ENCODE data around the gene FARS2.

The FARS2 gene

GRCh38 chr6:5745081-5745480 is 483.8 kb downstream of the FARS2 start:
- in situ Hi-C loops (cut with MboI; ENCODE audit: low sequenced_read_pairs) = no loop called here

GRCh38 chr6:5746053-5746758 is 484.9 kb downstream of the FARS2 start:
- in situ Hi-C loops (cut with MboI; ENCODE audit: low sequenced_read_pairs) = no loop called here

- in situ Hi-C loops (cut with MboI; ENCODE audit: low sequenced_read_pairs) = no loop called here
These were observed 485.4 kb downstream of the FARS2 start for GRCh38 chr6:5746759-5747130.

- in situ Hi-C loops (cut with MboI; ENCODE audit: low sequenced_read_pairs) = no loop called here
These were observed 486.1 kb downstream of the FARS2 start for GRCh38 chr6:5747379-5747778.

GRCh38 chr6:5749016-5749650 is 487.8 kb downstream of the FARS2 start:
- in situ Hi-C loops (cut with MboI; ENCODE audit: low sequenced_read_pairs) = no loop called here

GRCh38 chr6:5749651-5750215 is 488.4 kb downstream of the FARS2 start:
- in situ Hi-C loops (cut with MboI; ENCODE audit: low sequenced_read_pairs) = no loop called here

GRCh38 chr6:5751525-5752390 is 490.4 kb downstream of the FARS2 start:
- in situ Hi-C loops (cut with MboI; ENCODE audit: low sequenced_read_pairs) = no loop called here

- in situ Hi-C loops (cut with MboI; ENCODE audit: low sequenced_read_pairs) = no loop called here
These were observed 491.0 kb downstream of the FARS2 start for GRCh38 chr6:5752391-5752680.

GRCh38 chr6:5753209-5753608 is 491.9 kb downstream of the FARS2 start:
- in situ Hi-C loops (cut with MboI; ENCODE audit: low sequenced_read_pairs) = no loop called here

GRCh38 chr6:5754904-5755303 is 493.6 kb downstream of the FARS2 start:
- in situ Hi-C loops (cut with MboI; ENCODE audit: low sequenced_read_pairs) = no loop called here

GRCh38 chr6:5759571-5759970 is 498.3 kb downstream of the FARS2 start:
- in situ Hi-C loops (cut with MboI; ENCODE audit: low sequenced_read_pairs) = no loop called here

- in situ Hi-C loops (cut with MboI; ENCODE audit: low sequenced_read_pairs) = no loop called here
These were observed 500.1 kb downstream of the FARS2 start for GRCh38 chr6:5761370-5761769.

GRCh38 chr6:5762561-5762968 is 501.3 kb downstream of the FARS2 start:
- in situ Hi-C loops (cut with MboI; ENCODE audit: low sequenced_read_pairs) = no loop called here

GRCh38 chr6:5763407-5763806 is 502.1 kb downstream of the FARS2 start:
- in situ Hi-C loops (cut with MboI; ENCODE audit: low sequenced_read_pairs) = no loop called here

- in situ Hi-C loops (cut with MboI; ENCODE audit: low sequenced_read_pairs) = no loop called here
These were observed 502.6 kb downstream of the FARS2 start for GRCh38 chr6:5763871-5764270.

GRCh38 chr6:5764401-5764955 is 503.2 kb downstream of the FARS2 start:
- in situ Hi-C loops (cut with MboI; ENCODE audit: low sequenced_read_pairs) = no loop called here

- in situ Hi-C loops (cut with MboI; ENCODE audit: low sequenced_read_pairs) = no loop called here
These were observed 503.9 kb downstream of the FARS2 start for GRCh38 chr6:5765141-5765760.

GRCh38 chr6:5766260-5766659 is 504.9 kb downstream of the FARS2 start:
- in situ Hi-C loops (cut with MboI; ENCODE audit: low sequenced_read_pairs) = no loop called here

- in situ Hi-C loops (cut with MboI; ENCODE audit: low sequenced_read_pairs) = no loop called here
These were observed 506.2 kb downstream of the FARS2 start for GRCh38 chr6:5767471-5767870.

- in situ Hi-C loops (cut with MboI; ENCODE audit: low sequenced_read_pairs) = no loop called here
These were observed 509.9 kb downstream of the FARS2 start for GRCh38 chr6:5771211-5771610.

Measured in HL-60/S4 treated with phorbol 12-myristate 13-acetate at 8.2 ng/mL for 4 days and 3 days (cell line).